EH (cell line): Measurements from ENCODE around the gene CEP162.
"Not testable (repeated sequence)": the region's sequence is repeated elsewhere in the genome, so short reads cannot be mapped to it uniquely, and the experiment has no call there.

Experiments
- DNase-seq: peaks from one replicate; pipeline ENCODE4 v3.0.0-alpha.2; 2015; ENCODE audit warnings: low read depth

The CEP162 gene, protein sequence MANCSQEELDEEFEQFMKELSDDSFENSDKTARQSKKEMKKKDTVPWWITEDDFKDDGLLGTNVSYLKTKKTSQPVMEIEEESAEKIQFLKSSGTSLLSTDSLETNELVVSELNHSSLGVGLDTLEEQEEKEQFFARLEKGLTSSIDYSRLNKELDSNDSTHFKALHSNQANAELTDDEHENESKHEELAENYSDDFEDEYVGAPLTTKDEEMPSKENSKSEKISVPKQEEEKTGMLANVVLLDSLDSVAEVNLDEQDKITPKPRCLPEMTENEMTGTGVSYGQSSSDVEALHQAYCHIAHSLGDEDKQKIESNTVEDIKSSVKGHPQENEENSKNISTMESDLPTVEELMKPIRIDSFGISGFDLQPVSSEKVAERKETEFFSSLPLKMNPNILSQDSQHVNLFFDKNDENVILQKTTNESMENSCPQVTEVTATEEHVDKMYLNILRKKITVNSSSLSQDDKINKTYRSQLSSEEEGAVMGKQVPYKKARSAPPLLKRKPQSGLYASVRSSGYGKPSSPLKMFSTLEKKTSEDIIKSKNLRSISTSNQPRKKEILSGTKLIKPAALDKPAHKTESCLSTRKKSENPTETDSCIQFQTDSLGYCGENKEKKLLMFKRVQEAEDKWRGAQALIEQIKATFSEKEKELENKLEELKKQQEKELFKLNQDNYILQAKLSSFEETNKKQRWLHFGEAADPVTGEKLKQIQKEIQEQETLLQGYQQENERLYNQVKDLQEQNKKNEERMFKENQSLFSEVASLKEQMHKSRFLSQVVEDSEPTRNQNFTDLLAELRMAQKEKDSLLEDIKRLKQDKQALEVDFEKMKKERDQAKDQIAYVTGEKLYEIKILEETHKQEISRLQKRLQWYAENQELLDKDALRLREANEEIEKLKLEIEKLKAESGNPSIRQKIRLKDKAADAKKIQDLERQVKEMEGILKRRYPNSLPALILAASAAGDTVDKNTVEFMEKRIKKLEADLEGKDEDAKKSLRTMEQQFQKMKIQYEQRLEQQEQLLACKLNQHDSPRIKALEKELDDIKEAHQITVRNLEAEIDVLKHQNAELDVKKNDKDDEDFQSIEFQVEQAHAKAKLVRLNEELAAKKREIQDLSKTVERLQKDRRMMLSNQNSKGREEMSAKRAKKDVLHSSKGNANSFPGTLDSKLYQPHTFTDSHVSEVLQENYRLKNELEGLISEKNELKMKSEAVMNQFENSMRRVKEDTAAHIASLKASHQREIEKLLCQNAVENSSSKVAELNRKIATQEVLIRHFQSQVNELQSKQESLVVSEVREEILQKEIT (N-terminal part only)

DNA sequence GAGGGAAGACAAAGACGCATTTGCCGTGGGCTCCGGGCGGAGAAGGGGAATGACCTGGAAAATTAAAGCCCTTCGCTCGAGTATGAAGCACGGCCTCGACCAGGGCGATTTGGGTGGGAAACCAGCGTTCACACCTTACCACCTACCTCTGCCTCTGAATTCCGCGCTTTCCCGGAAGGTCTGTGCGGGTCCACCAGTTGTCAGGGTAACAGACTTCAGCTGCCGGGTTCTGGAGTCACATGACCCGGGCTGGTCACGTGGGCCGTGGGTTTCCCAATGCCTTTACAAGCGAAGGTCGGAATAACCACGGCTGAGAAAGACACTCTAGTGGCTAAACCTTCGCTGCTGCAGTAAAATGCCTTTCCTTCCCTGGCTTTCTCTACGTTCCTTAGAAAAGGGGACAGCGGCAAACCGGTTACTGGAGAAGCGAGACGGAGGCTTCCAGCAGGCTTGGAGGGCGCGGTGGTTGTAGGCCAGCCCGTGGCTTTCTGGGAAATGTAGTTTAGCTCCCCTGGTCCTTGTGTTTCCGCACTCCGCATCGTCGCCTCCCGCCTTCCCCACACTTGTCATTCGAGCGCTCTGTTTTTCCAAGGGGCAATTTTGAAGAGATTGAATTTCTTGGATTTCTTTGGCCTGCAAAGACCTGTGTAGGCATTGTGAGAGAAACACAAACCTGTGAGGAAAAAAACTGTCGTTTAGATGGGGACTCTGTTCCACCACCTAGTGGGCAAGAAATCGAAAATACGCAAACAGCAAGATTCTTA lies at the start of gene CEP162:
Gene CEP162 (minus strand): TSS at position 210 of the 764 bp plus-strand sequence. CDS start 1,250 bp downstream, outside the sequence.
- peak; percentile 87 for DNase-seq

DNA sequence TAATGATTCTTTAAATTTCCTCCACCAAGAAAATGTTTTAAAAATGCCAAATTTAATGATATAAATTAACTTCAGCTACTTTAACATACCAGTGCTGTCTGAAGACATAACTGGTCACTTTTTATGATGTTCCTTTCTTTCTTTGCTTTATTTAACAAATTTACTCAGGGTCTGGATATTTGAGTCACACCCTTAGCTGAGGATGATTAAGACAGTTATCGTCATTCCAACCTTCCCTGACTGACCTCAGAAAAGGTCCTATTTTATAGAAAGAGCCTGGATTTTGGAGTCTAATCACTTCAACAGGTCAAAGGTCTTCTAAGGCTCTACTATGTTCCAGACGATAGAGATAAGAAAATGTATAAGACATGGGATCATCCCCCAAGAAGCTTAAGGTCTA lies 47.4 kb upstream of the CEP162 start:
- no peak for DNase-seq

DNA sequence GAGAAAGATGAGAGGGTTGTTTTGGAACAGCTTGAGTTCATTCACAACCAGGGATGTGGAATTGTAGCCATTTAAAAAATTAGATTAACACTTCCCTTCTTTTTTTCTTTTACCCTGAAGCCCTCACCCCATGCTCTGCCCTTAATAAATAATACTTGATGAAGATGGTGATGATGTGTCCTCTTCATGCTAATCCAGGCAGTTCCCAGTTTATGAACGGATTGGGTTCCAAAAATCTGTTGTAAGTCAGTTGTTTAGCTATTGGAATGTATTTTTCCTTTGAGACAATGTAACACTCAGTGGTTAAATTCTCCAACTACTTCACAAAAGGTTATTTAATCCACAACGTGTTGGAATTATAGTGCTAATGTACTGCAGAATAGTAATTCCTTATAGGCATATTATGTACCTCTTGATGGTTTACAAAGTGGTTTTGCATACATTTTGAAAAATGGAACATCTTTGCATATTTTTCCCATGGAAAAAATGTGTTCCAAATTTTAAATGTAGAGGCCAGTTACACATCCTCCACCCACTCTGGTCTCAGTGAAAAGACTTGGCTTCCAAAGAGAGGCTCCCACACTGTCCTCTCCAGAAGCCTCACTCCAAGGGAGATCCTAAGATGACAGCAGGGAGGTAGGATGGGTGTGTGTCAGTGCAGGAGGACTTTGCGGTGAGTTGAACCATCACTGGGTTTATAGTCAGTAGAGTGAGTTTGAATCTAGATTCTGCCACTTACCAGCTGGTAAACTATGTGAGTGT lies 45.8 kb upstream of the CEP162 start:
- DNase-seq: no peak

DNA sequence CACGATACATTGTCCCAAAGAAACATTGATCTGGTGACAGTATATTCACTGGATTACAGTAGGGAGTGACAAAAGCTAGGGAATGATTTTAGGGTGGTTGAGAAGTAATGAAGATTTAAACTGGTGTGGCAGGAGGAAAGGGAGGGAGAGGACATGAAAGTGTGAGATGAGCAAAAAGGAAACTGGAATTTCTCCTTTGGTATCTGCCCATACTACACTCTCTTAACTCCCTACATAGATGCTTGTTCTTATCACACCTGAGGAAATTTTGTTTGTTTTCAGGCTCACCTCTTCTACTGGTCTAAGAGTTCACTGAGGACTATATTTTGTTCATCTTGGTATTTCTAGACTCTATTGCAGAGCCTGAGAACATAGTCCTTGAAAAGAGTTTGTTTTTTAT lies 44.9 kb upstream of the CEP162 start:
- DNase-seq: no peak

DNA sequence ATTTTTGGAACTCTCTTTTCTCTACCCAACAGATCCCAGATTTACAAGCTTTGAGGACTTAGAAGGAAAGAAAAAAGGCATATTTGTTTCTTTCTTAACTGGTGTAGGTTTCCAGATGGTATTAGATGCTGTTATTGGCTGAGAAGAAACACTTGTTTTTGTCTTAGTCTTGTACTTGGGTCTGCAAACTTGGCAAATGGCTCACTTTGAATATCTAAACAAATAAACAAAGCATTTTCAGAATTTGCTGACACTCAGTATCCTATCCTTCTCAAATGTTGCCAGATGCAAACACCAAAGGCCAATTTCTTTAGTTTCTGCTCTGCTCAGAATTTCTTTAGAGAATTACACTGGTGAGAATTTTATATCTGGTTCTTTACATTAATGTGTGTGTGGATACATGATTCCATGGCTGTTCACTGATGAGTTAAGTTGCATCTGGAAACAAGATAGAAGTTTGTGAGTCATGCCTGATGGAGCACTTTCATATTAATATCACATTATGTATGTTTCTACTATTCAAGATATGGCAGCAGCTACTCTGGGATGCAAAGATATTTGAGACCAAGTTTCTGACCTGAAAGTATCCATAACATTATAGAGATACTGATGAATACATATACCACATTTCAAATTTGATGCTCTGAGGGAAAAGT lies 43.7 kb upstream of the CEP162 start:
- no peak for DNase-seq

DNA sequence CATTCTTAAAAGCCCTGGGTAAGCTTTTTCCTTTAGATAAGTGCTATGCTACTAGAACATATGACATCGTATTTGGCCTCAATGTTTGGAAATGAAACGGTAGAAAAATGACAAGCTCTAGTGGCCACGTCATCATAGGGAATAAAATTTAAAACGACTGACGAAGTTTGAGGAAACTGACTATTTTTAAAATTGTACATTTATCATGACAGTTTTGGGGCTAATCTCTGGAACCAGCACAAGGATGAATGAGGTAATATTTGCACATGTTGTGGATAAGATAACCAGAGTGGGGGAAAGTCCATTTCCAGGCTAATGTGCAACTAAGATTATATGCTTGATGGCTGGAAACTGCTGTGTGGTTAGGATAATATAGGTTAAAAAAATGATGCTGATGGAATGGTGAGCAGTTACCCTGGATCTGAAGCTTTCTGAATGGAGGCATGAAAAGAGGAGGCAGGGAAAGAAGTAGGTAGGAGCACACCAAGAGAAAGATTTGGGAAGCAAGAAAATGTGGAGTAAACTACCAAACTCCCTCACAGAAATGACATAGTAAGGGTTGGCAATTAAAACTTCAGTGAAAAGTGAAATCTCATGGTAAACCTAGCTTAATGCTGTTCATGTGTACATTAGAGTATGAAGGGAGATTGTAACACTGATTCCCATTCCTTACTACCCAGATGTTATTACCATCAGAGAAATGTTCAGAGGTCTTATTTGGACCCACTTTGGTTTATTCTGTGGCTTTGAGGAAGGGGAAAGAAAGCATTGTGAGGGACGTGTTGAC lies 42.7 kb upstream of the CEP162 start:
- no peak for DNase-seq

DNA sequence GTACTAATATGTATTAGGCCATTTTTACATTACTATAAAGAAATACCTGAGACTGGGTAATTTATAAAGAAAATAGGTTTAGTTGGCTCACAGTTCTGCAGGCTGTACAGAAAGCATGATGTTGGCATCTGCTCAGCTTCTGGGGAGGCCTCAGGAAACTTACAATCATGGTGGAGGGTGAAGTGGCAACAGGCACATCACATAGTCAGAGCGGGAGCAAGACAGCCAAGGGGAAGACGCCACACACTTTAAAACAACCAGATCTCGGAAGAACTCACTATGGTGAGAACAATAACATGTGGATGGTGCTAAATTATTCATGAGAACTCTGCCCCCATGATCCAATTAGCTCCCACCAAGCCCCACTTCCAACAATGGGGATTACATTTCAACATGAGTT lies 41.3 kb upstream of the CEP162 start:
- DNase-seq: no peak

DNA sequence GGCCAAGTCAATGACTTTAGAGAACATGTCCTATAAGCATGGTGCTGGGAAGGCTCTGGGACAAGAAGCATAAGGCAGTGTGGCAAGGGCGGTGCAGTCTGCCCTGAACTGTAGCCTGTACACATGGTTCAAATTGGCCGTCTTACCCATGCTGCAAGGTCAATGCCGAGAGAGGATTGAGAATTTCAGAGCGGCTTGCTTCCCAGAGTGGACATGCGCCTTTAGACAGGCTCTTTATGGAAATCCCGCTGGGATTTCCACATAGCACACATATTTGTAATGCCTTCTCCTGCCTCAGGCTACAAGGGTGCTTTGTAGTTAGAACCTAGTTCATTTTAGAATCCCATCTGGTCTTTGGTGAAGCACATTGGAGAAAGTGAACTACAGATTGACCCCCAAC lies 36.1 kb upstream of the CEP162 start:
- peak; percentile 74 for DNase-seq

DNA sequence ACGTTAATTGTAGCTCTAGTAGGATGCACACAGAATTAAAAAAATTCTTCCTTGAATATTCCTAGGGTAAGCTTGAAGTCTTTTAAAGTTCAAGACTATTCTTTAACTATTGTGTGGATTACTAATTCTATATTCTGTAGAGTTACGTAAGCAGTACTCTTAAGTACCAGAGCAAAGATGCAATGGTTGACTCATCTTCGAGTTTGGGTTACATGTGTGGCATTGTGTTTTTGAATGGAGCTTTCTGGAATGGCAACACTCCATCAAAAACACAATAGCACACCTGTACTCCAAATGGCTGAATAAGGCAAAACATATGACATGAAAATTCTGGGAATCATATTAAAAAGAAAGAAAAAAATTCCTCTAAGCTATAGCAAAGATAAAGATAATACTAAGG lies 33.5 kb upstream of the CEP162 start:
- no peak for DNase-seq

DNA sequence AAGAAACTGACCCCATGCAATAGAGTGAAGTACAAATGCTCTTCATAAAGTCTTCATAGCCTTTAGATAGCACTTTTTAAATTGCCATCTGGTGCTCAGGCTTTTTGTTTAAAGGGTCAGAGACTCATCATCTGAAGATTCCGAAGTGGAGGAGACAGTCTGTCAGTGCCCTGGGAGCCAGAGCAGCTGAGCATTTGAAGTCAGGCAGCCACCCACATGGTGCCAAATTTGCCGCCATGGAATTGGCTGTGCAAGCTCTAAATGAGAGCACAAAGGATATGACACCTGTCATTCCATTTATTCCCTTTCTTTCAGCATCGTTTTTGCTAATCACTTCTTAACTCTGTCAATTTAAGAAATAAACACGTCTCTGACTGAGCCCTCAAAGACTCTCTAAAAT lies 32.8 kb upstream of the CEP162 start:
- DNase-seq: no peak

DNA sequence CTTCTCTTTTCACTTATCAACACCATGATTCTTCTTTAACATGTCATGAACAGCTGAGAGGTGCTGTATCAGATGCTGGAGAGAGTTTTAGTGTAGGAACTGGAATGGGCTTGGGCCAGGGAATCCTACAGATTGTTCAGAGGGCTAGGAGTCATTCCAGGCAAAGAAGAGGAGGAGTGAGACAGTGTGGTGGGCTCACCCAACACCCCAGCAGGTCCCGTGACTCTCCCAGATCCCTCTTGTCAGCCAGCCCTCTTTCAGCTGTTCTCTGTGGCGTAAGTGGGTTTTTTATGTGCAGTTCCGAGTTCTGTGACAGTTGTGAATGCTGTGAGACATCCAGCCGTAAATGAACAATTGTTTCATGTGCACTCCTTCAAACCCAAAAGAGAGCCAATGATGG lies 31.4 kb upstream of the CEP162 start:
- DNase-seq: no peak

DNA sequence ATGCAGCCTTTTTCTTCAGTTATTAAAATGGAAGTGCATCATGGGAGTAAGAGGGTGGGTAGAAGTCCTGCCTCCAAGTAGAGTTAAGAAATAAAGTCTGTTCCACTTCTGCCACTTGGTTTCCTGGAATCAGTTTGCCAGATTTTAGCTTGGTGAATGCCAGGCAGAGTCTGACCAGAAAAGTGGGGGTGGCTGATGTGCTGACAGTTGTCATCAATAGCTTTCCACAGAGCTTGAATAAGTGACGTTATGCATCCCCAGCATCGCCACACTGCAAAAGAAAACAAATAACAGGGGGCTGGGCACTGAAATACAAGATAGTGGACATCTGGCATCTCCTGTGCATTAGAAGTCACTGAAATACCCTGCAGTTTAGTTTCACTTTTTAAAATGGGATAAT lies 30.8 kb upstream of the CEP162 start:
- DNase-seq: no peak

DNA sequence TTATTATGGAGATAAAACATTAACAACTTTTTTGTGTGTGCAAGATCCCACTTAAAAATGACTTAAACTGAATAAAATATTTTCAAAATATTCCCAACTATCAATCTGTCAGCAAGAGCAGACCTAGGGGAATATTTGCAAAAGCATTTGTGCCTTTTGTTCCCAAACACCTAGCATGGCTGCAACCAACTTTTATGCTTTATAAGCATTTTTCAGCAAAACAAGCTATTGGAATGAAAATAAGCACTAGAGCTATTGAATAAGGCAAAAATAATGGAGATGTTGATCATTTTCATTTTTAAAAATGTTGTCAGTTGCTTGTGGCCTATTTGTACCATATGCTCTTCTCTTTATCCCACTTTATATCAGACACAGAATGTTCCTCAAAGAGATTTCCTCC lies 28.2 kb upstream of the CEP162 start:
- no peak for DNase-seq

DNA sequence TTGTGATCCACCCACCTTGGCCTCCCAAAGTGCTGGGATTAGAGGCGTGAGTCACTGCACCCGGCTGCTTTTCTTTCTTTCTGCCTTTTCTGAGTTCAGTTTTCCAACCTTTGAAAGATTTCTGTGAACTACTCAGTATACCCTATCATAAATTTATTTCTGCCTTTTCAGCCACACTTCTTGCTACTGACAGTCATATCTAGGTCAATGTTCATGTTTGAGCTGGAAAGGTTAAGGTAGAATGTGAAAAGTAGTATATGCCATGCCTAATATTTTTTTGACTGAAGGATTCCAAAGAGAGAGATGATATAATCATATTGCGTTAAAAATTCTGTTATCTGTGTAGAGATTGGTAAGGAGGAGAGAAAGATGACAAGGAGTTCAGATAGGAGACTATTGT lies 25.9 kb upstream of the CEP162 start:
- DNase-seq: no peak

DNA sequence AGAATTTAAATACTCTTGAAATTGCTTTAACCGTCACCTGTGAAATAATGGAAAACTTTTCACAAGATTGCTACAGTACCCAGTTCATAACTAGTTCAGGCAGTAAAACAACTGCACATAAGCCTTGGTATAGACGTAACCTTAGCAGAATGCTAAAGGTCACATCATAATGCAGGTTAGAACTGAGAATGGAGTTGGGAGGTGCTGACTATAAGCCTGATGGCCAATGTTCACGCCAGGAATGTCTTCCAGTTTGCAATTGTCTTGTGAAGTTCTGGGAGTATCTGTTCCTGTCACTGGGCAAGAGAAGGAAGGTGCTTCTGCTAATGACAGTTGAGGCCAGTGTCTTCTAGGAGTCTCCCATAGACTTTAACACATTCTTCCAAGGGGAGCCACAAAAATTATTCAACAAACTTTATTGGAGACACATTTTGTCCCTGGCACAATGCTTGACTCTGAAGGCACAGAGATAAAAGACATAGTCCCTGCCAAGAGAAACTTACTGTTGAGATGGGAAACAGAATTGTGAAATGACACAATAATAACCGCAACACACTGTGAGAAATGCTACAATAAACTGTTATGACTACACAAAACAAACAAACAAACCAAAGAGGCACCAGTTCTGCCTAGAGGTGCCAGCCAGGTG lies 24.6 kb upstream of the CEP162 start:
- no peak for DNase-seq

DNA sequence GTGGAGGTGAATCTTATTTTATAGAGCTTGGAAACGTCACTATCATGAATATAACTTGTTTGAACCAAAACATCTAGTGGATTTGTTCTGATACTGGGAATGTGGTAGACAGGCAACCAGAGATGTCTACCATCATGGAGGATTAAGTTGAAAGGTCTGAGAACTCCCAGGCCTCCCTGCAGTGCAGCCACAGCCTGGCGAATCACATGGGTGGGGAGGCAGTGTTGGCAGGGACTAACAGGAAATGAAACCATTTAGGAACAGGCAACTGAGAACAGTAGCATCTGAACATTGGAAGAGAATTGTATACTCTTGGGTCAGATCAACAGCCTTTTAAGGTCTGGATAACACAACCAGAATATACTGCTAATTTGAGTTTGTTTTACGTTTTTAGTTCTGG lies 22.3 kb upstream of the CEP162 start:
- DNase-seq: peak; percentile 11

DNA sequence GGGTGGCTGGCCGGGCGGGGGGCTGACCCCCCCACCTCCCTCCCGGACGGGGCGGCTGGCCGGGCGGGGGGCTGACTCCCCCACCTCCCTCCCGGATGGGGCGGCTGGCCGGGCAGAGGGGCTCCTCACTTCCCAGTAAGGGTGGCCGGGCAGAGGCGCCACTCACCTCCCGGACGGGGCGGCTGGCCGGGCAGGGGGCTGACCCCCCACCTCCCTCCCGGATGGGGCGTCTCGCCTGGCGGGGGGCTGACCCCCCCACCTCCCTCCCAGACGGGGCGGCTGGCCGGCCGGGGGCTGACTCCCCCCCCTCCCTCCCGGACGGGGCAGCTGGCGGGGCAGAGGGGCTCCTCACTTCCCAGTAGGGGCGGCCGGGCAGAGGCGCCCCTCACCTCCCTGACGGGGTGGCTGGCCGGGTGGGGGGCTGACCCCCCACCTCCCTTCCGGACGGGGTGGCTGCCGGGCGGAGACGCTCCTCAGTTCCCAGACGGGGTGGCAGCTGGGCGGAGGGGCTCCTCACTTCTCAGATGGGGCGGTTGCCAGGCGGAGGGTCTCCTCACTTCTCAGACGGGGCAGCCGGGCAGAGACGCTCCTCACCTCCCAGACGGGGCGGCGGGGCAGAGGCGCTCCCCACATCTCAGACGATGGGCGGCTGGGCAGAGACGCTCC lies 17.1 kb upstream of the CEP162 start:
- not testable (repeated sequence) for DNase-seq

DNA sequence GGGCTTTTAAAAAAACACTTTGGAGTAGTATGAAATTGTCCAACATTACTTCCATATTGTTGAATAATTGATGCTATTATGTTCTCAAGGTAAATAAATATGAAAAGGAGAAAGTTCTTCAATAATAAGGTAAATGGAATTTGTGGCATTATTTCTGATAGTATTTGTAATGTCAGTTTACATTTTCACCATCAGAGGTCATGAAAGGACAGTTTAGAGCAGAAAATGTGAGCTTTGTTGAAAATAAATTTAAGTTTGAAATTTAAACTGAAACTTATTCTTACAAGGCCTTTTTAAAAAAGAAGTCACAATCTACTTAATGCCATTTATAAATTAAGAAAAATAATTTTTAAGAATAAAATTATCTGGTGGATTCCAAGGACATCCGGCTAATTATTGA lies 15.8 kb upstream of the CEP162 start:
- DNase-seq: no peak
